Measurements from ENCODE around the gene TRPM5.

TRPM5 gene

DNA sequence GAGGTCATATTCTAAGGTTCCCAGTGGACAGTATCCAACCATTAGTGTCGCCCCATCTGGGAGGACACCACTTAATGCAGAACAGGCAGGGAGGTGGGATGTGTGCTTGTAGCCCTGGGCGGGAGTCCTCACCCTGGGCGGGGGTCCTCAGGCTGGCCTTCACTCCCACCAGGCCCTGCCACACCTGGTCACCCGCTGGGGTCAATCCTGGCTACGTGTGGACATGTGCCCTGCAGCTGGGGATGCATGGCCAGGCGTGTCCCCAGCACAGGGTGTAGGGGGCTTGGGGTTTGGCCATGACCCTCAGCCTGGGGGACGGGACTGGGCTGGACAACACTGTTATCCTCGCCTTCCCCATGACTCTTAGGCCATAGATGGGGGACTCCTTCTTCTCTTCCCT is 18.8 kb downstream of the TRPM5 start:
- TF ChIP-seq CTCF (IDR thresholded peaks at IDR 0.05; ENCODE audit: low read depth, low read length): no peak

DNA sequence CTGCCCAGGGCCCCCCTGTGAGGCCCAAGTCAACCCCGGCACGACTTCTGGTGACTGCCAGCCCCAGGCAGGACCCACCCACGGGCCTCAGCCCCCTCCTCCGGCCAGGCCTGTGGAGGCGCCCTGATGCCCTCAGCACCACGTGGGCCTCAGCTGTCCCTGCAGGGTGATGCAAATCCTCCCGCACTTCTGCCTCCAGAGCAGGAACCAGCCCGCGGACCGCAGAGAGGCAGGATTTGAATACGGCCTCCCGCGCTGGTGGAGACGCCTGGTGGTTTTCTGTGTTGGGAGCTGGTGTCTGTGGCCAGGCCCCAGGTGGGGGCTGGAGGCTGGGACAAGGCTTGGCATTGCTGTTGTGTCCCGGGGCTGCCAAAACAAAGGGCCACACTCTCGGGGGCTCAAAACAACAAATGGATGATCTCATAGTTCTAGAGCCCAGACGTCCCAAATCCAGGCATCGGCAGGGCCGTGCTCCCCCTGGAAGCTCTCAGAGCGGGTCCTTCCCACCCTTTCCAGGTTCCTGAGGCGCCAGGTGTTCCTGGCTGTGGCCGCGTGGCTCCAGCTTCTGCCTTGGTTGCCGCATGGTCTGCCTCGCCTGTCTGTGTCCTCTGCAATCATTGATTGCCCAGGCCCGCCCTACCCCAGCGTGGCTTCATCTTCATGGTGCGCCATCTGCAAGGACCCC is 19.4 kb downstream of the TRPM5 start:
- TF ChIP-seq CTCF (IDR thresholded peaks at IDR 0.05; ENCODE audit: low read depth, low read length): no peak

More for the DNA sequence above, 18.8 kb downstream of the TRPM5 start:
- H3K4me3 ChIP-seq (ENCODE audit: low read depth, low read length): no peak overlapping the region

GRCh38 chr11:2423157-2424025 is 20.9 kb downstream of the TRPM5 start:
- no peak for TF ChIP-seq CTCF (IDR thresholded peaks at IDR 0.05; ENCODE audit: low read depth, low read length)
- H3K4me3 ChIP-seq (ENCODE audit: low read depth, low read length): no peak overlapping the region

More for the DNA sequence above, 19.4 kb downstream of the TRPM5 start:
- no peak overlapping the region for H3K4me3 ChIP-seq (ENCODE audit: low read depth, low read length)

DNA sequence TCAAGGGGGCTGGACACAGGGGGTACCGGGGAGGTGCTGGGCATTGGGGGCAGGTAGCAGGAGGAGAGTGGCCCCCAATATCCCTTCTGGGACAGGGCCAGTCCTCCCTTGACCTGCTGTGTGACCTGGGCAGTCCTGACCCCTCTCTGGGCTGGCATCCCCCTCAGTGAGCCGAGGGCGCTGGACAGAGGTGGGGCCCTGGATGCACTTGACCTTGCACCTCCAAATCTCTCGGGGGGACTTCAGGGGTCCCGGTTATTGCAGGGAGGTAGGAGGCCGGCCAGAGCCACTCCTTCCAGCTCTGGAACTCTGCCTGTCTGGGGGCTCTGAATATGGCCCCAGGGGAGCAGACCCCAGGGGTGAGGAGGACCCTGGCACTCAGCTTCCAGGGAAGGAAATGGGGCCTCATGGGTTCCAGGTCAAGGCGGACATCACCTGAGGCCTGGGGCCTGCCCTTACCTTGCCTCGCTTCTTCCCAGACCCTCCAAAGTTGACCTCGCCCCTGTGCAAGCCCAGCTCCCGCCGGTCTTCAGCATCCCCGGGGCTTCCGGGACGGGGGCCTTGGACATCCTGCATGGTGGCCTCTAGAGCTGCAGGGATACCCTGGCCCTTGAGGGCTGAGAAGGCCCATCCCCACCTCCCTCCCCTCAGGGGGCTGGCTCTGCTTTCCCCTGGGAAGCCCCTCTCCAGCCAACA is 21.7 kb downstream of the TRPM5 start:
- no peak for TF ChIP-seq CTCF (IDR thresholded peaks at IDR 0.05; ENCODE audit: low read depth, low read length)
- no peak overlapping the region for H3K4me3 ChIP-seq (ENCODE audit: low read depth, low read length)

GRCh38 chr11:2421996-2422395 is 22.3 kb downstream of the TRPM5 start:
- TF ChIP-seq CTCF (IDR thresholded peaks at IDR 0.05; ENCODE audit: low read depth, low read length): no peak

GRCh38 chr11:2421226-2421994 is 22.9 kb downstream of the TRPM5 start:
- TF ChIP-seq CTCF (IDR thresholded peaks at IDR 0.05; ENCODE audit: low read depth, low read length): no peak
- no peak overlapping the region for H3K4me3 ChIP-seq (ENCODE audit: low read depth, low read length)

More at GRCh38 chr11:2421996-2422395, 22.3 kb downstream of the TRPM5 start:
- no peak overlapping the region for H3K4me3 ChIP-seq (ENCODE audit: low read depth, low read length)
